NCI-H526 treated with DMSO at 0.1 percent for 48 hours (cell line): Measurements from ENCODE around the gene WASHC2A.
A peak's percentile ranks its signal among the peaks of the same experiment; 100 is the strongest.
"Not testable (repeated sequence)": the region's sequence is repeated elsewhere in the genome, so short reads cannot be mapped to it uniquely, and the experiment has no call there.

Experiments
- DNase-seq: peaks from one replicate; lab custom pipeline; 2025; lab: John Stamatoyannopoulos, UW

WASHC2A gene, protein sequence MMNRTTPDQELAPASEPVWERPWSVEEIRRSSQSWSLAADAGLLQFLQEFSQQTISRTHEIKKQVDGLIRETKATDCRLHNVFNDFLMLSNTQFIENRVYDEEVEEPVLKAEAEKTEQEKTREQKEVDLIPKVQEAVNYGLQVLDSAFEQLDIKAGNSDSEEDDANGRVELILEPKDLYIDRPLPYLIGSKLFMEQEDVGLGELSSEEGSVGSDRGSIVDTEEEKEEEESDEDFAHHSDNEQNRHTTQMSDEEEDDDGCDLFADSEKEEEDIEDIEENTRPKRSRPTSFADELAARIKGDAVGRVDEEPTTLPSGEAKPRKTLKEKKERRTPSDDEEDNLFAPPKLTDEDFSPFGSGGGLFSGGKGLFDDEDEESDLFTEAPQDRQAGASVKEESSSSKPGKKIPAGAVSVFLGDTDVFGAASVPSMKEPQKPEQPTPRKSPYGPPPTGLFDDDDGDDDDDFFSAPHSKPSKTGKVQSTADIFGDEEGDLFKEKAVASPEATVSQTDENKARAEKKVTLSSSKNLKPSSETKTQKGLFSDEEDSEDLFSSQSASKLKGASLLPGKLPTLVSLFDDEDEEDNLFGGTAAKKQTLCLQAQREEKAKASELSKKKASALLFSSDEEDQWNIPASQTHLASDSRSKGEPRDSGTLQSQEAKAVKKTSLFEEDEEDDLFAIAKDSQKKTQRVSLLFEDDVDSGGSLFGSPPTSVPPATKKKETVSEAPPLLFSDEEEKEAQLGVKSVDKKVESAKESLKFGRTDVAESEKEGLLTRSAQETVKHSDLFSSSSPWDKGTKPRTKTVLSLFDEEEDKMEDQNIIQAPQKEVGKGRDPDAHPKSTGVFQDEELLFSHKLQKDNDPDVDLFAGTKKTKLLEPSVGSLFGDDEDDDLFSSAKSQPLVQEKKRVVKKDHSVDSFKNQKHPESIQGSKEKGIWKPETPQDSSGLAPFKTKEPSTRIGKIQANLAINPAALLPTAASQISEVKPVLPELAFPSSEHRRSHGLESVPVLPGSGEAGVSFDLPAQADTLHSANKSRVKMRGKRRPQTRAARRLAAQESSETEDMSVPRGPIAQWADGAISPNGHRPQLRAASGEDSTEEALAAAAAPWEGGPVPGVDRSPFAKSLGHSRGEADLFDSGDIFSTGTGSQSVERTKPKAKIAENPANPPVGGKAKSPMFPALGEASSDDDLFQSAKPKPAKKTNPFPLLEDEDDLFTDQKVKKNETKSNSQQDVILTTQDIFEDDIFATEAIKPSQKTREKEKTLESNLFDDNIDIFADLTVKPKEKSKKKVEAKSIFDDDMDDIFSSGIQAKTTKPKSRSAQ (N-terminal part only)

DNA sequence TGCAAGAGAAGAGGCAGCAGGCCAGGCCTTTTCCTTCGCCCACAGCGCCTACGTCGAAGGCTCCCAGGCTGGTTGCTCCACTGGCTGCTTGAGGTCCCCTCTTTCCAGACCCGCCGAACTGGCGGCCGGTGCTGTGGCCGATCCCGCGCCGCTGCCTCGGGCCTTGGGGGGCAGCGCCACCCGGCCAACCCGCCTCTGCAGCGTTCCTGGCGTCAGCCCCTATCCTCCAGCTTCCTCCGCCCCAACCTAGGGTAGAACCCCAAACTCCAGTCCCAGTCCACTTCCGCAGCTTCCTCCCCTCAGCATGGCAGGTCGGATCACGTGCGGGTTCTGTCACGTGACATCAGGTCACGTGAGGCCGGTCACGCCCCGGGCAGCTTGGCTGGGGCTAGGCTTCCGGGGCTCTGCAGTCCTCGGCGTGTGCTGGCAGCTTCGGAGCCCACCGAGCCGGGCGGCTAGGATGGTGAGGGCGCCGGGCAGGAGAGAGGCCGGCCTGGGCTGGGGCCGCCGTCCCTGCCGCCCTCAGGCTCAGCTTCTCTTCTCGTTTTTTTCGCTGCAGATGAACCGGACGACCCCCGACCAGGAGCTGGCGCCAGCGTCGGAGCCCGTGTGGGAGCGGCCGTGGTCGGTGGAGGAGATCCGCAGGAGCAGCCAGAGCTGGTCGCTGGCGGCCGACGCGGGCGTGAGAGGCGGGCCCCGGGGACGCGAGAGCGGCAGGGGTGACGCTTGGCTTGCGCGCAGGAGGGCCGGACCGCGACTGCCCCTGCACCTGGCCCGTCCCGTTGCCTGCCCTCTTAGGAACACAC, at the start of gene WASHC2A:
Gene WASHC2A, plus strand, starts transcription at position 409 of the 806 bp plus-strand sequence. Its CDS starts 52 bp downstream, at position 461.
- peak; percentile 2 for DNase-seq

DNA sequence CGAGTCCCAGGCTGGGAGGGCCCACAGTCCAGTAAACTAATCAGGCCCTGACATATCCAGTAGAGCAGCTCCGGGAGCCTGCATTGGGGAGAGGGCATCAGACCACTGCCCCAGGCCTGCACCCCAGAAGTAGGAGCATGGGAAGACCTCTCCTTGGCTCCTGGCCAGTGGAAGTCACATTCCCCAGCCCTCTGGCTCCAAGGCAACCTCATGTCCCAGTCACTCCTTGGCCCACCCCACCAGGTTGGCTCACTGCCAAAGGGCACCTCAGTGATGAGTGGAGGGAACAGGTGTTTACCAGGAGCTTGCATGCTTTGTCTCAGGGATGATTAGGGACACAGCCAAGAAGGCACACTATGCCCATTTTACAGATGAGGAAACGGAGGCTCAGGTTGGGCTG, 48.5 kb upstream of the WASHC2A start:
- DNase-seq: not testable (repeated sequence)

DNA sequence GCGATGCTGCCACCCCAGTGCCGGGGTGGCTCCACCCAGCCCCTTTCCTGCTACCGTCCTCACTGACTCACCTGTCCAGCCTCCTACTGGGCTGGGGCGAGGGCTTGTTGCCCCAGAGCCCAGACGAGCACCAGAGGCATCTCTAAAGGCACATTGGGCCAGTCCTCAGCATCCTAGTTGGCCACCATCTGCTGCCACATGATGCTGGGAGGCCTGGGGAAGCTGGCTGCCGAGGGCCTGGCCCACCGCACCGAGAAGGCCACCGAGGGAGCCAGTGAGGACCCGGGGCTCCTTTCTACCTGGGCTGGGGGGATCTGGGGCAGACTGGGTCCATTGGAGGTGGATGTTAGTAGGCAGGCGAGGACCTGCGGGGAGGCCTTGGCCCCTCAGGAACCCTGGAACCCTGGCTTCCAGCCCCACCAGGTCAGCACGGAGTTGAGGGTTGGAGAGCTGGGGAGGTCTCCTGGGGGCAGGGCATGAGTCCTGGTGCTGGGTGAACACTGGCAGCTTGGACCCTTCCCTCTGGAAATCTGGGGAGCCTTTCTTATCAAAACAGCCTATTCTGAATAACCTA, 47.2 kb upstream of the WASHC2A start:
- DNase-seq: not testable (repeated sequence)

DNA sequence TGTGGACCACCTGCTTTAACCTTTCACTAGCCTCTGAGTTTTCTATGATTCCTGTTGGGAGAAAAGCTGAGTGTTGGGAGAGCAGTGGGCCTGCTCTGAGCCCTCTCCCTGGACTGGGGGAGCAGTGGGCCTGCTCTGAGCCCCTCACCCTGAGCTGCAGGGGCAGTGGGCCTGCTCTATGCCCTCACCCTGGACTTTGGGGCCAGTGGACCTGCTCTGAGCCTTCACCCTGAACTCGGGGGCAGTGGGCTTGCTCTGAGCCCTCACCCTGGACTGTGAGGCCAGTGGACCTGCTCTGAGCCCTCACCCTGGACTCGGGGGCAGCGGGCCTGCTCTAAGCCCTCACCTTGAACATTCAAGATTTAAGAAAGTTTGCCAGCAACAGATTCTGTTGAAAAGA, 46.1 kb upstream of the WASHC2A start:
- no peak for DNase-seq

DNA sequence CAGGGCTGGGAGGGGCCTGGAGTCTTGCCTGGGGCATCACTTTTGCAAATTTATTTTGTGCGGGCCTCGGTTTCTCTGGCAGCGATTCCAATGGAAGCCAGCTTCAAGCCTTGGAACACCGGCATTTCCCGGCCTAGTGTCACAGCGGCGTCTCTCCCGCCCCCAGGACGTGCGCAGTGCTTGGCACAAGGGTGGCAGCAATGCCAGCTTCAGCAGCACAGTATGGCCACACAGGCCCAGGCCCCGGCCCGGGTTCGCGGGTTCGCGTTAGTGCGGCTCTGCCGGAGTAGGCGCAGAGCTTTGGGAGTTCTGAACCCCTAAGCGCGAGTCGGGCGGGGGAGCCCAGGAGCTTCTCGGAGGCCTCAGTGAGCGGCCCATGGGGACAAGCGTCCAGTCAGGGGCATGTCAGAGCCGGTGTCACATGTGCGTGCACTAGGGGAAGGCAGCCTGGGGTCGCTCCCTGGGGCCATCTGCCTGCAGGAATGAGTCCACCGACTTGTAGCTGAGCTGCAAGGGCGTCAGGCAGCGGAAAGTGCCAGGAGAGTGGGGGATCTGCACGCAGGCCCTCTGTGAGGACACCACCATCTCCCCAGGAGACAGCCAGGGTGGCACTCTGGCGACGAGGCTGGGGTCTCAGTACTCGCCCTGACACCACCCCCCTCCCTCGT, 42.9 kb upstream of the WASHC2A start:
- DNase-seq: not testable (repeated sequence)

DNA sequence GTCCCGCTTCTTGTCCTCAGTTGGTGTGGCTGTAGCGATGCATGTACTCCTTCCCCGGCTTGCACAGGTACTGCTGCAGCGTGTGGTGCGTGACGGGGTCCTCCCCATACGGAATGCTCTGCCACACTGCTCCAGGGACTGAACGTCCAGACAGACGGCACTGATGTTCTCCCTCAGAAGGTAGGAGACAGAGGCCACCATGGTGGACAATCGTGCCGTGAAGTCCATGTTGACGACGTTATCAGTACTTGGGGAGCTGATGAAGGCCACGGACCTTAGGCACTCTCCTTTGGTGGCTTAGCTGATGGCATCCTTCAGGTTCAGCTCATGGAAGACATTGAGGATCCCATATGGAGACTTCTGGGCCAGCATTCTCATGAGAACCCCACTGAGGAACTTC, 42.1 kb upstream of the WASHC2A start:
- no peak for DNase-seq

DNA sequence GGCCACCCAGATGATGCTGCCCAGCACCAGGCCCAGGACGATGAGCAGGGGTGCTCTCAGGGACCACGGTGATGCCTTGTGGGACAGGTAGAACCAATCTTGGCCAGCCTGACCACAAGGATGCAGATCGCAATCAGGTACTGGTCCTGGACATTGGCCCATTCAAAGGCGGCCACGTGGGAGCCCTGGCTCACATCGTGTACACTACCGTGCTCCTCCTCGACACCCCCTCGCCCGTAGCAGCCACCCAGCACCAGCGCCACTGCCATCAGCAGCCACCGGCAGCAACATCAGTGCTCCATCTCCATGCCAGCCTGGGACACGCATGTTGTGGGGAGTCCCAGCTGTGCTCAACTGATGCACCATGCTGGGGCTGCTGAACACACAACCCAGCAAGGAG, 40.6 kb upstream of the WASHC2A start:
- DNase-seq: no peak

DNA sequence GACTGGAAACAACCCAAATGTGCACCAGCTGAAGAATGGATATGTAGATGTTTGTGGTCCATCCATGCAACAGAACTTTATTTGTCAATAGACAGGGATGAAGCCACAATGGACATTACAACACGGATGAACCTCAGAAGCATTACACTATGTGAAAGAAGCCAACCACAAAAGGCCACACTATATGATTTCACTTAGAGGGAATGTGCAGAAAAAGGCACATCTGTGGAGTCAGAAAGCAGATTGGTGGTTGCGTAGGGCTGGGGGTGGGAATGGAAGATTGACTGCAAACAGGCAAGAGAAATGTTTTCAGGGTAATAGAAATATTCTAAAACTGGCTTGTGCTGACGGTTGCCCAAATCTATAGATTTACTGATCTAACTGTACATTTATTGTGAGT, 34.3 kb upstream of the WASHC2A start:
- DNase-seq: no peak

DNA sequence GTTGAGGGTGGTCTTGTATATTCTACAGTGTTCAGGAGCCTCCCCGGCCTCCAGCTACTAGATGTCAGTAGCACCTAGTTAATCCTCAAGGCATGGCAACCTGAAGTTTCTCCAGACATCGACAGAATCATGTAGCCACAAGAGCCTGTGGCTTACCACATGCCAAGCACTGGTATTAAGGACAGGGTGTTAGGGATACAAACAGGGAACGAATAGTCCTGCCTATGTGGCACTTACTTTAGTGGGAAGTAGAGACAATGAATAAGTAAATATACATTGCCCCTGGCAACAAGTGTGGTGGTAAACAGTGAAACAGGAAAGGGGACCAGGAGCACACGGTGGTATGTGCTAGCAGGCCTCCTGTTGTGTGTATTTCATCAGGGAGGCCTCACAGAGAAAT, 32.4 kb upstream of the WASHC2A start:
- DNase-seq: not testable (repeated sequence)

DNA sequence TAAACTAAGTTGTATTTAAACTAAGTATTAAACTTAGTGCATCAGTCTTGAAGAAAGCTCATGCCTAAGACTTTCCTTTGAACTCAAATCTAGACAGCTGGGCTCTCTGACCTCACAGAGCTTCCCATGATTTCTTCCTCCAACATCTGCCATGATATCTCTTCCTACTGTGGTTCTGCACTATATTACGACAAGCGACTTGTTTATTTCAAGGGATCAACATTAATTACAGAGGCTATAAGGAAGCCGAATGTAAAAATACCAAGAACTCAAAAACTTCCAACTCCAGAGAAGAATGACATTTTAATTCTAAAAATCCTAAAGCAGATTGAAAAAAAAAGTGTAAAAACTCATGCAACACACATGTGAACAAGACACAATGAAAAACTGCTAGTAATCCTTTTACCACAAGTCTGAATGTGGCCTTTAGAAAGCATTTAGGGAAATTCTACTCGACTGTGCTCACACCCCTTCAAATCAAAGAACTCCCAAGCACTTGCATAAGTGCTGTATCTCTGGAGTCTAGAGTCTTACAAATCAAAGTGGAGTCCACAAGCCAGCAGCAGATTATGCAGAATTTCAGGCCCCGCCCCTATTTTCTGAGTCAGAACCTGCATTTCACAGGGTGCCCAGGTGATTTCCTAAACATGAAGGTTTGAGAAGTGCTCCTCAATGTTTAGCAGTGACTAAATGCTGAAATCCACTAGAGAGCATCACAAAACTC, 22.7 kb upstream of the WASHC2A start:
- DNase-seq: no peak

DNA sequence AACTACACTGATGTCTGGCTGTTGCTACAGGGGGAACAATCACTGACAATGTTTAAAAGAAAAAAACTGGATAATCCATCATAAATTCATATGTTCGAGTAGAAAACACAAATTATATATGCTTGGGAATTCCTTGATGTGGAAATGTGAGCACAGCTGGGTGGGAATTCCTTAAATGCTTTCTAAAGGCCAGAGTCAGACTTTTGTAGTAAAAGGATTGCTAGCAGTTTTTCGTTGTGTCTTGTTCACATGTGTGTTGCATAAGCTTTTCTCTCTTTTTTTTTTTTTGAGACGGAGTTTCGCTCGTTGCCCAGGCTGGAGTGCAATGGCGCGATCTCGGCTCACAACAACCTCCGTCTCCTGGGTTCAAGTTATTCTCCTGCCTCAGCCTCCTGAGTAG, 21.3 kb upstream of the WASHC2A start:
- not testable (repeated sequence) for DNase-seq

DNA sequence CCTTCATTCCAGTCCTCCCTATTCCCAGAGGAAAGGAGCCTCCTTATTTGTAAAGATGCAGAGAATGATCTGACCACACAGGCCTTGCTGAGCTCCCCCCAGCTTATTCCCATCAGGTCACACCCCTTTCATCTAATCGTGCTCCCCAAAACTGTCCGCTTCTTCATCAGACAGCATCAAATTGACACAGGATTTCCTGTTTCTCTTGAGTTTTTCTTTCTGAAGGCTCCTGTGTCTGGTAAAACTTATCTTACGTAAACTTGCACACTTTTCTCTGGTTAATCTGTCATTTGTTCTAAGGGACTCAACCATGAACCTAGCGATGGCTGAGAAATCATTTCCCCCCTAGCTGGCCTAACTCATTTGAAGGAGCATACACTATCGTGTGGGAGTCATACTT, 20.2 kb upstream of the WASHC2A start:
- DNase-seq: not testable (repeated sequence)

DNA sequence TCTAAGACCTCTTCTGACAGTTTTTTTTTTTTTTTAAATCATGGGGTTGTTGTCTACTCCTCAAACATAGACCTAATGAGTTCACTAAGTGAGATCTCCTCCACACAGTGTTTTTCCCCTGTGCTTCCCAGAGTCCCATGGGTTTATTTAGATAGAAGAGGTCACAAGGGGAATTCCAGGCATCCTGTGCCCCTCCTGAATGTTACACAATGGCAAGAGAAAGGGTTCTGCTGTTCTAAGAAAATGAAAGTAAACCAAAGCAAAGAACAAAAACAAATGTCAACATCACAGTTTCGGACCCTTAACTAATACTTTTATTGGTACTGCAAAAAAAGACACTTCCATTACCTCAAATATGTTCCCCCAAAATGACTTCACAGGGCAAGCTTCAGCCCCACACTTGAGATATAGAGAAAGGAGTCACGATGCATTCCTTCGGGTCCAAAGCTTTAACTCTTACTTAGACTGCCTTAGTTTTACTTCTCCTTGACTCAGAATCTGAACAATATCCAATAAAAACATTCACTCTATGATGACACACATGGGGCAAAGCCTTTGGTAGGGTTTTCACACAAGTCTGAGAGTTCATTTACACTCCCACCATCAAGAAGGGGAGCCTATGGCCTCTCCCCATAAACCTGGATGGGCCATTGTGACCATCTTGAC, 15.6 kb upstream of the WASHC2A start:
- DNase-seq: not testable (repeated sequence)

DNA sequence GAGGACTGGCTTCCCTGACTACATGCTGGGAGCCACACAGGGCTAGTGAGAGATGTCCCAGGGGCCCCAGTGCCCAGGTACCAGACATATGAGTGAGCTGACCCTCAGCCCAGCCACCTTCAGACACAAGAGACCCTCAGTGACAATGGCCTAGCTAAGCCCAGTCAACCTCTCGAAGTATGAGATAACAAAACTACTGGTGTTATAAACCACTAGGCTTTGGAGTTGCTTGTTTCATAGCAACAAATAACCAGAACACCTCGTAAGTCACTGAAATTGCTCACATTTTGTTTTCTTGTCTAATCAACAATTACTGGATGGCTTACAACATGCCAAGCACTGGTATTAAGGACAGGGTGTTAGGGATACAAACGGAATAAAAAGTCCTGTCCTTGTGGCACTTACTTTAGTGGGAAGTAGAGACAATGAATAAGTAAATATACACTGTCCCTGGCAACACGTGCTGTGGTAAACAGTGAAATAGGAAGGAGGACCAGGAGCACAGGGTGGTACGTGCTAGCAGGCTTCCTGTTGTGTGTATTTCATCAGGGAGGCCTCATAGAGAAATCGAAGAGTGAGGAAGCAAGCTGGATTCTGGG, 14.9 kb upstream of the WASHC2A start:
- DNase-seq: not testable (repeated sequence)

DNA sequence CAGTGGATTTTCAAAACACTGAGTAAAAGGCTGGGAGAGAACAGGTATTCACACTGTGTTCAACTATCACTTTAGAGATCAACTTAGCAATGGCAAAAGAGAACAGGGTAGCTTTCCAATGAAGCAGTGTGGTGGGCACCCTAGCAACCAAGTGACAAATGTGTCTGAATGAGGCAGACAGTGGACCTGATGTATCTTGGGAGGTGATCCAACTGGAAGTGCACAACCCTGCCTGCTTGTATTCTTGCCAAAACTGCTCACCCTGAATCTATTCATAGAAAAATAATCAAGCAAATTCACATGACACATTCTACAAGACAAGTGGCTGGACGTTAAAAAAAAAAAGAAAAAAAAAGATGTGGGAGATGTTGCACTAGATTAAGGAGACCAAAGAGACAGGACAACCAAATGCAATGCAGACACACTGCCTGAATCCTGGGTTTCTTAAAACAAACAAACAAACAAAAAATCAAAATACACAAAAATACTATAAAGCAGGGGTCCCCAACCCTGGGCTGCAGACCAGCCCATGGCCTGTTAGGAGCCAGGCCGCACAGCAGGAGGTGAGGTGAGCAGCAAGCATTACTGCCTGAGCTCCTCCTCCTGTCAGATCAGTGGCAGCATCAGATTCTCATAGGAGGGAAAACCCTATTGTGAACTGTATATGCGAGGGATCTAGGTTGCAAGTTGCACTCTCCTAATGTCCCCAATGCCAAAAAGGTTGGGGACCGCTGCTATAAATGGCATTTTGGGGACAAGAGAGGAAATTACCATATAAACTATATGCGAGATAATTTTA, 12.1 kb upstream of the WASHC2A start:
- DNase-seq: not testable (repeated sequence)

DNA sequence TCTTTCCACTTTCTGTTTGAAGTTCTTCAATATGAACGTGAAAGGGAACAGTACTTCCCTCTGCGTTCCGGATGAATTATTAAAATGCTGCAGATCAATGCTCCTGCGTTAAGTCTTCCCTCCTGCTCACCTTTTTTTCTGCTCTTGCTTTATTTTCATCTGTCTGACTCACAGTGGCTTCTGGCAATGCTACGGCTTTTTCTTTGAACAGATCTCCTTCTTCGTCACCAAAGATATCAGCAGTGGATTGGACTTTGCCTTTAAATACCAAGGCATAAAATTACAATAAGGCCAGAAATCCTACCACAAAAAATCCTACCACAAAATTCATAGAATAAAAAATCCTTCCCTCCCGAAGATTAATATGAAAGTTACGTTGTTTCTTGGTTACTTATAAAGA, 11.1 kb upstream of the WASHC2A start:
- not testable (repeated sequence) for DNase-seq

DNA sequence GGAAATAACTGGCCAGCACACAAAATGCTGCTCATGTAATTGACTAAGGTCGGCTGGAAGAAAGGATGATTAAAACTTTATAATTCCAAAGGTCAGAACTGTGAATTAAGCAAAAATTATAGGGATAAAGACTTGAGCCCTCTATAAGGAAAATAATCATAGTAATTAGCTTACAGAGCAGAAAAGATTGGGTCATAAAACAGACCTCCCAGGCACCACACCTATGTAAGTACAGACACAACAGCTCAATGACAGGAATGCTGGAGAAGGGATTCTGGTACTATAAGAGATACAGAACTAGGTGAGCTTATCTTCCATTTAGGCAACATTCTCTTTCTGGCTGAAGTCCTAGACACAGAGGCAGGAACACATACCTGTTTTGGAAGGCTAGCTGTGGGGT, 9.0 kb upstream of the WASHC2A start:
- not testable (repeated sequence) for DNase-seq

DNA sequence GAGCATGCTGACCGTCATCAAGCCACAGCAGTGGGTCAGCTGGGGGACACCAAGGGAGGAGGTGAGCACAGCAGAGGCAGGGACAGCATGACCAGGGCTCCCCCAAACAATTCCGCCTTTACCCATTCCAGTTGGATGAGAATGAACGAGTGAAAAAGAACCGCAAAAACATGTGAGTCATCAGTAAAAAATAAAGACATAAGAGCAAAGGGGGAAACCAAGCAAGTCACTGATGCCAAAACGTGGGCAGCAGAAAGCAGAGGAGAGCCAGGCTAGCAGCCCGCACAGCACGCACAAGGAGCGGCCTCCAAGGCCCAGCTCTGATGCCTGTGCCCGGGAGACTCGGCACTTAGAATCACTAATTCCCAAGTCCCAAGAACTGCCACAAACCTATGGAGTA, 7.8 kb upstream of the WASHC2A start:
- DNase-seq: not testable (repeated sequence)
